ENCODE data around the gene SRSF8.

- no peak for TF ChIP-seq CTCF (conservative IDR thresholded peaks at IDR 0.05; ENCODE audit: low read depth, low read length)
- TF ChIP-seq POLR2A (IDR thresholded peaks at IDR 0.05; ENCODE audit: low read depth, low read length) = no peak
- TF ChIP-seq, protein P1, sequence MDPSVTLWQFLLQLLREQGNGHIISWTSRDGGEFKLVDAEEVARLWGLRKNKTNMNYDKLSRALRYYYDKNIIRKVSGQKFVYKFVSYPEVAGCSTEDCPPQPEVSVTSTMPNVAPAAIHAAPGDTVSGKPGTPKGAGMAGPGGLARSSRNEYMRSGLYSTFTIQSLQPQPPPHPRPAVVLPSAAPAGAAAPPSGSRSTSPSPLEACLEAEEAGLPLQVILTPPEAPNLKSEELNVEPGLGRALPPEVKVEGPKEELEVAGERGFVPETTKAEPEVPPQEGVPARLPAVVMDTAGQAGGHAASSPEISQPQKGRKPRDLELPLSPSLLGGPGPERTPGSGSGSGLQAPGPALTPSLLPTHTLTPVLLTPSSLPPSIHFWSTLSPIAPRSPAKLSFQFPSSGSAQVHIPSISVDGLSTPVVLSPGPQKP (IDR thresholded peaks at IDR 0.05; ENCODE audit: borderline replicate concordance, low read depth, low read length) = no peak
- TF ChIP-seq, protein P2, sequence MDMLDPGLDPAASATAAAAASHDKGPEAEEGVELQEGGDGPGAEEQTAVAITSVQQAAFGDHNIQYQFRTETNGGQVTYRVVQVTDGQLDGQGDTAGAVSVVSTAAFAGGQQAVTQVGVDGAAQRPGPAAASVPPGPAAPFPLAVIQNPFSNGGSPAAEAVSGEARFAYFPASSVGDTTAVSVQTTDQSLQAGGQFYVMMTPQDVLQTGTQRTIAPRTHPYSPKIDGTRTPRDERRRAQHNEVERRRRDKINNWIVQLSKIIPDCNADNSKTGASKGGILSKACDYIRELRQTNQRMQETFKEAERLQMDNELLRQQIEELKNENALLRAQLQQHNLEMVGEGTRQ (IDR thresholded peaks at IDR 0.05; ENCODE audit: low read depth, low read length) = no peak
- TF ChIP-seq RAD21 (IDR thresholded peaks at IDR 0.05; ENCODE audit: low read length) = no peak
- TF ChIP-seq RFX5 (IDR thresholded peaks at IDR 0.05; ENCODE audit: low read depth, low read length) = no peak
- TF ChIP-seq FOS (IDR thresholded peaks at IDR 0.05; ENCODE audit: low read depth, low read length) = no peak
- no peak for TF ChIP-seq CEBPB (IDR thresholded peaks at IDR 0.05; ENCODE audit: low read depth, low read length)
Measured at GRCh38 chr11:95067841-95068219, 1.1 kb downstream of the SRSF8 start.
